ENCODE results near the gene QPRT. TPM values are rescaled to one million over a fixed set of nuclear protein-coding genes. Genes with fewer than 3 reads are reported as not detected.
"Not testable (repeated sequence)": the region's sequence is repeated elsewhere in the genome, so short reads cannot be mapped to it uniquely, and the experiment has no call there.

QPRT gene
- total and polyA plus RNA-seq, 2 donors (not counting 1 experiment from before 2014, with no cell fraction given) = 27.7 to 94.0 TPM

GRCh38 chr16:29721167-29721879 is 42.3 kb downstream of the QPRT start:
- H4K20me1 ChIP-seq (ENCODE audit: control insufficient read depth, extremely low read depth, insufficient read depth, low read length); H3K36me3 ChIP-seq (ENCODE audit: control insufficient read depth, insufficient read depth, low read length); H3K9ac ChIP-seq (ENCODE audit: insufficient read depth, low read length); H3K27me3 ChIP-seq (ENCODE audit: control insufficient read depth, insufficient read depth, low read length); H3K79me2 ChIP-seq (ENCODE audit: control insufficient read depth, insufficient read depth, low read length); H3K27ac ChIP-seq (ENCODE audit: insufficient read depth, low read length); H3K4me3 ChIP-seq (replicated peaks in 1 of 4; ENCODE audit: control extremely low read depth in 1 of 4, insufficient read depth in 1 of 4, low read depth in 3 of 4, low read length in 4 of 4); H3K9me3 ChIP-seq (ENCODE audit: control insufficient read depth, insufficient read depth, low read depth, low read length); H3K4me1 ChIP-seq (ENCODE audit: control insufficient read depth, extremely low read depth, insufficient read depth, low read length); H2AFZ ChIP-seq (ENCODE audit: low read length); H3K4me2 ChIP-seq (ENCODE audit: extremely low read depth, insufficient read depth, low read length): not testable (repeated sequence)
- TF ChIP-seq CTCF (conservative IDR thresholded peaks at IDR 0.05 in 1 of 2, IDR thresholded peaks at IDR 0.05 in 1 of 2; ENCODE audit: low read depth in 1 of 2, low read length in 2 of 2) = peak; percentile 53 to 65
- DNase-seq (ENCODE audit: low read depth in 2 of 2) = peak; percentile 62 to 66

- peaks cover 3% of the 10 kb centered on the region for H3K27me3 ChIP-seq (ENCODE audit: control insufficient read depth, insufficient read depth, low read length)
- no peak for DNase-seq (ENCODE audit: low read depth in 2 of 2)
- no peak overlapping the region for H3K4me2 ChIP-seq (ENCODE audit: extremely low read depth, insufficient read depth, low read length)
- H3K9ac ChIP-seq (ENCODE audit: insufficient read depth, low read length) = no peak overlapping the region
- H3K27ac ChIP-seq (ENCODE audit: insufficient read depth, low read length) = no peak overlapping the region
- no peaks in the 10 kb centered on the region for H4K20me1 ChIP-seq (ENCODE audit: control insufficient read depth, extremely low read depth, insufficient read depth, low read length)
- no peaks in the 10 kb centered on the region for H3K36me3 ChIP-seq (ENCODE audit: control insufficient read depth, insufficient read depth, low read length)
- H3K9me3 ChIP-seq (ENCODE audit: control insufficient read depth, insufficient read depth, low read depth, low read length) = no peaks in the 10 kb centered on the region
- no peaks in the 10 kb centered on the region for H3K4me1 ChIP-seq (ENCODE audit: control insufficient read depth, extremely low read depth, insufficient read depth, low read length)
- H2AFZ ChIP-seq (ENCODE audit: low read length) = no peak overlapping the region
- no peaks in the 10 kb centered on the region for H3K79me2 ChIP-seq (ENCODE audit: control insufficient read depth, insufficient read depth, low read length)
- H3K4me3 ChIP-seq (replicated peaks in 1 of 4; ENCODE audit: control extremely low read depth in 1 of 4, insufficient read depth in 1 of 4, low read depth in 3 of 4, low read length in 4 of 4) = no peak overlapping the region
- no peak for TF ChIP-seq EZH2 (IDR thresholded peaks at IDR 0.05; ENCODE audit: low read length, missing control alignments)
- no peak for TF ChIP-seq CTCF (conservative IDR thresholded peaks at IDR 0.05 in 1 of 2, IDR thresholded peaks at IDR 0.05 in 1 of 2; ENCODE audit: low read depth in 1 of 2, low read length in 2 of 2)
Observed at GRCh38 chr16:29726845-29727377, 47.9 kb downstream of the QPRT start.

- no peak for DNase-seq (ENCODE audit: low read depth in 2 of 2)
- no peaks in the 10 kb centered on the region for H3K4me1 ChIP-seq (ENCODE audit: control insufficient read depth, extremely low read depth, insufficient read depth, low read length)
- H3K36me3 ChIP-seq (ENCODE audit: control insufficient read depth, insufficient read depth, low read length) = no peaks in the 10 kb centered on the region
- H3K4me3 ChIP-seq (replicated peaks in 1 of 4; ENCODE audit: control extremely low read depth in 1 of 4, insufficient read depth in 1 of 4, low read depth in 3 of 4, low read length in 4 of 4) = no peak overlapping the region
- H4K20me1 ChIP-seq (ENCODE audit: control insufficient read depth, extremely low read depth, insufficient read depth, low read length) = no peaks in the 10 kb centered on the region
- TF ChIP-seq EZH2 (IDR thresholded peaks at IDR 0.05; ENCODE audit: low read length, missing control alignments) (no peak), CTCF (conservative IDR thresholded peaks at IDR 0.05 in 1 of 2, IDR thresholded peaks at IDR 0.05 in 1 of 2; ENCODE audit: low read depth in 1 of 2, low read length in 2 of 2) (no peak)
- no peak overlapping the region for H2AFZ ChIP-seq (ENCODE audit: low read length)
- H3K27ac ChIP-seq (ENCODE audit: insufficient read depth, low read length) = no peak overlapping the region
- H3K9ac ChIP-seq (ENCODE audit: insufficient read depth, low read length) = no peak overlapping the region
- H3K9me3 ChIP-seq (ENCODE audit: control insufficient read depth, insufficient read depth, low read depth, low read length) = no peaks in the 10 kb centered on the region
- no peak overlapping the region for H3K4me2 ChIP-seq (ENCODE audit: extremely low read depth, insufficient read depth, low read length)
- no peaks in the 10 kb centered on the region for H3K79me2 ChIP-seq (ENCODE audit: control insufficient read depth, insufficient read depth, low read length)
- peaks cover 3% of the 10 kb centered on the region for H3K27me3 ChIP-seq (ENCODE audit: control insufficient read depth, insufficient read depth, low read length)
Observed at GRCh38 chr16:29727452-29727851, 48.5 kb downstream of the QPRT start.
